HepG2 (cell line): ENCODE measurements around the gene AKAP8L.
"Not testable (repeated sequence)": the region's sequence is repeated elsewhere in the genome, so short reads cannot be mapped to it uniquely, and the experiment has no call there.

Experiments used
- EZH2 ChIP-seq: conservative IDR thresholded peaks from 2 replicates; pipeline ENCODE4 v1.6.1; 2012; ENCODE audit warnings: mild to moderate bottlenecking, low read depth, low read length, moderate library complexity
- JUND ChIP-seq: sonication (generic); formaldehyde crosslinking; IDR thresholded peaks from 2 replicates; pipeline ENCODE4 v1.8.0; 2022; ENCODE audit warnings: mild to moderate bottlenecking, missing genetic modification reagents
- POLR2A ChIP-seq, 2 experiments: IDR thresholded peaks; 2 replicates each; pipeline ENCODE4 v1.6.1; 2011; ENCODE audit warnings: low read depth in 2 of 2, low read length in 2 of 2, mild to moderate bottlenecking in 1 of 2, moderate library complexity in 1 of 2; ENCODE audit not compliant: insufficient read depth in 1 of 2
- SKI ChIP-seq: fragments of 450-650 bp; IDR thresholded peaks from one replicate; pipeline ENCODE4 v1.6.1; 2018; ENCODE audit warnings: mild to moderate bottlenecking; ENCODE audit not compliant: partially characterized antibody
- ZFP36 ChIP-seq: fragments of 150-350 bp; IDR thresholded peaks from 2 replicates; pipeline ENCODE4 v1.6.1; 2018; ENCODE audit warnings: borderline replicate concordance, low read length, low read depth; ENCODE audit not compliant: partially characterized antibody
- ZNF629 ChIP-seq: sonication (generic); formaldehyde crosslinking; conservative IDR thresholded peaks from 2 replicates; pipeline ENCODE4 v1.5.0; 2020; ENCODE audit warnings: missing genetic modification reagents
- TF ChIP-seq, protein P1 (sequence below): sonication (generic); formaldehyde crosslinking; IDR thresholded peaks from 2 replicates; pipeline ENCODE4 v1.8.1; 2023; ENCODE audit warnings: missing genetic modification reagents, inconsistent platforms, borderline replicate concordance

DNA sequence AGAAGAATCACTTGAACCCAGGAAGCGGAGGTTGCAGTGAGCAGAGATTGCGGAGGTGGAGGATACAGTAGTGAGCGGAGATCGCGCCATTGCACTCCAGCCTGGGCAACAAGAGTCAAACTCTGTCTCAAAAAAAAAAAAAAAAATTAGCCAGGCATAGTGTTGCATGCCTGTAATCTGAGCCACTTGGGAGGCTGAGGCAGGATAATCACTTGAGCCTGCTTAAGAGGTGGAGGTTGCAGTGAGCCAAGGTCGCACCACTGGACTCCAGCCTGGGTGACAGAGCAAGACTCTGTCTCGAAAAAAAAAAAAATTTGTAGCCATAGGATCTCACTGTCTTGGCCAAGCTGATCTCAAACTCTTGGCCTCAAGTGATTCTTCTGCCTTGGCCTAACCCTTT is 82.8 kb downstream of the AKAP8L start:
- TF ChIP-seq, protein P1, sequence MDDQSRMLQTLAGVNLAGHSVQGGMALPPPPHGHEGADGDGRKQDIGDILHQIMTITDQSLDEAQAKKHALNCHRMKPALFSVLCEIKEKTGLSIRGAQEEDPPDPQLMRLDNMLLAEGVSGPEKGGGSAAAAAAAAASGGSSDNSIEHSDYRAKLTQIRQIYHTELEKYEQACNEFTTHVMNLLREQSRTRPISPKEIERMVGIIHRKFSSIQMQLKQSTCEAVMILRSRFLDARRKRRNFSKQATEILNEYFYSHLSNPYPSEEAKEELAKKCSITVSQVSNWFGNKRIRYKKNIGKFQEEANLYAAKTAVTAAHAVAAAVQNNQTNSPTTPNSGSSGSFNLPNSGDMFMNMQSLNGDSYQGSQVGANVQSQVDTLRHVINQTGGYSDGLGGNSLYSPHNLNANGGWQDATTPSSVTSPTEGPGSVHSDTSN (CRISPR knock-in tag), result not testable (repeated sequence)
- TF ChIP-seq SKI; JUND (CRISPR knock-in tag); ZFP36; ZNF629 (CRISPR knock-in tag); POLR2A (IDR thresholded peaks at IDR 0.05; ENCODE audit: insufficient read depth in 1 of 2, low read depth in 2 of 2, low read length in 2 of 2); EZH2: not testable (repeated sequence)
